D721Med (cell line): Measurements from ENCODE around the gene WDR44.

Source experiments
- DNase-seq: peaks from one replicate; pipeline ENCODE4 v3.0.0; 2011; ENCODE audit warnings: low spot score; ENCODE audit not compliant: insufficient read length
- FAIRE-seq: peaks from 2 replicates; lab custom pipeline; 2011; peaks lifted over from hg19 to GRCh38; lab: Jason Lieb, UNC
- CTCF ChIP-seq: IDR thresholded peaks from 2 replicates; pipeline ENCODE4 v1.5.1; 2012; ENCODE audit warnings: mild to moderate bottlenecking, control low read depth; ENCODE audit not compliant: insufficient read depth; ENCODE audit errors: missing control alignments

Gene WDR44

GRCh38 chrX:118392716-118393115 is 46.8 kb downstream of the WDR44 start:
- DNase-seq (no peak), FAIRE-seq (no peak)
- TF ChIP-seq CTCF = no peak

GRCh38 chrX:118396113-118396512 is 50.2 kb downstream of the WDR44 start:
- no peak for TF ChIP-seq CTCF
- no peak for FAIRE-seq
- no peak for DNase-seq

DNA sequence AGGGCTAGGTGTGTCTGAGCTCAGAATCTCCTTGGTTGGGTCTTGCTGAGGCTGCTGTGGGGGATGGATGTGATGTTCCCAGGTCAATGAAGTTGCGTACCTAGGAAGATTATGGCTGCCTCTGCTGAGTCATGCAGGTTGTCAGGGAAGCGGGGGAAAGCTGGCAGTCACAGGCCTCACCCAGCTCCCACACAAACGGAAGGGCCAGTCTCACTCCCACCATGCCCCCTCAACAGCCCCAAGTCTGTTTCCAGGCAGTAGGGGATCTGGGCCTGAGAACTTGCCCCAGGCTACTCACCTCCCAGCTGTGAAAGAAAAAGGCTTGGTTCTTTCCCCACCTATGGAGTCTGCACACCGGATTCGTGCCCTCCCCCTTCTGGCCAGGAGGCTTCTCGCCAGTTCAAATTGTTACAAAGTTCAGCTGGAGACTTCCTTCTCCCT is 72.9 kb downstream of the WDR44 start:
- TF ChIP-seq CTCF = no peak
- no peak for DNase-seq
- FAIRE-seq = no peak

DNA sequence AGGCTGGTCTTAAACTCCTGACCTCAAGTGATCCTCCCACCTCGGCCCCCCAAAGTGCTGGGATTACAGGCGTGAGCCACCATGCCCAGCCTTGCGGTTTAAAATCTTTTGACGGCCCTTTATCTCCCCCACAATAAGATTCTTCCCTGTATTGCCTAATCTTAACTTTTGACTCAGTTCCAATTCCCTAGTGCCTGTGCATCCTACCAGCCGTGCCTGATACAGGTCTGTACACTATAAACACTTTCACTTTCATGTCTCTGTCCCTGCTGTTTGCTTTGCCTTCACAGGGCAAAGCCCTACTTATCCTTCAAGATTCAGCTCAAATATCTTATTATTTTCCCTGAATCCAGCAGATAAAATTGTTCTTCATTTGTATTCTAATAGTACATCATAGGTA is 74.6 kb downstream of the WDR44 start:
- DNase-seq (no peak), FAIRE-seq (no peak)
- no peak for TF ChIP-seq CTCF

DNA sequence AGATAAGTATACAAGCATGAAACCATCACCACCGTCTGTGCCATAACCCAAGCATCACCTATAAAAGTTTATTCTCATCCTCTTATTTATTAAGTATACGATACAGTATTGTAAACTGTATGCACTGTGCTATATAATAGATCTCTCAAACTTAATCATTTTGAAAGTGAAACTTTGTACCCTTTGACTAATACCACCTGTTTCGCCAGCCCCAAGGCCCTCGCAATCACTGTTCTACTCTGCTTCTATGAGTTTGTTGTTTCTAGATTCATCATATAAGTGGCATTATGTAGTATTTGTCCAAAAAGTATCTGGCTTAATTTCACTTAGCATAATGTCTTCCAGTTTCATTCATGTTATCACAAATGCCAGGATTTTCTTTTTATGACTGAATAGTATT is 77.7 kb downstream of the WDR44 start:
- DNase-seq (no peak), FAIRE-seq (no peak)

GRCh38 chrX:118432799-118433198 is 86.9 kb downstream of the WDR44 start:
- no peak for FAIRE-seq
- no peak for TF ChIP-seq CTCF
- DNase-seq = no peak

More for the DNA sequence above, 77.7 kb downstream of the WDR44 start:
- no peak for TF ChIP-seq CTCF

DNA sequence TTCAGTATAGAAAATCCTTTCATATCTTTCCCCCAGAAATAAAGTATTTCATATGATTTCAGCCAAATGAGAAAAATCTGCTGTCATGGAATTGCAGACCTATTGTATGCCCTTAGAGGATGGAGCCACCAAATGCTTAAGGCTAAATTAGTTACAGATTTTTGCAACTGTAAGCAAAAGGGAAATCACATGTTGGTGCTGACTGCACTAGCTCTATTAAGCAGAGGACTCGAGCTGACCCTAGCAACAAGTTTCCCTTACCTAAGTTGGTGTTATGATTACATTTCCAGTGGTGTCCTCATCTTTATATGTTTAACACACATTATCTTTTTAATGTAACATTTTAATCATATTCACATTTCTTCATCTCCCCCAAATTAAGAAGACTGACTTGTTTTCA is 91.4 kb downstream of the WDR44 start:
- FAIRE-seq (no peak), DNase-seq (no peak)
- no peak for TF ChIP-seq CTCF
